Activated CD8-positive, alpha-beta T cell treated with anti-CD3 and anti-CD28 coated beads for 36 hours (primary cell): ENCODE results near the gene RPS29. TPM values are rescaled to one million over a fixed set of nuclear protein-coding genes. Genes with fewer than 3 reads are reported as not detected.

Experiments
- ATAC-seq: fragments of 200-7000 bp; cut with Tn5 transposase; one replicate; pipeline ENCODE4 v1.10.0; 2021; ENCODE audit warnings: mild to moderate bottlenecking, moderate library complexity
- CTCF ChIA-PET: fragments of 350-600 bp; sonication (Branson Sonifier 250); formaldehyde crosslinking; loops from one replicate; lab custom pipeline; 2021; ENCODE audit warnings: antibody characterized with exemption; lab: Charles Lee
- POLR2A ChIA-PET: fragments of 350-600 bp; sonication (Branson Sonifier 250); formaldehyde crosslinking; loops from one replicate; lab custom pipeline; 2021; ENCODE audit warnings: antibody characterized with exemption; lab: Charles Lee
- DNase-seq: peaks from one replicate; pipeline ENCODE4 v3.0.0-alpha.2; 2020
- H3K27ac Mint-ChIP-seq: one replicate; pipeline ENCODE4 v1.8.0; 2021; ENCODE audit warnings: mild to moderate bottlenecking, mixed read lengths
- H3K27me3 Mint-ChIP-seq: one replicate; pipeline ENCODE4 v1.8.0; 2021; ENCODE audit warnings: mixed read lengths
- H3K36me3 Mint-ChIP-seq: one replicate; pipeline ENCODE4 v1.8.0; 2021; ENCODE audit warnings: low read depth, mixed read lengths
- H3K4me1 Mint-ChIP-seq: one replicate; pipeline ENCODE4 v1.8.0; 2021; ENCODE audit warnings: low read depth, mixed read lengths
- H3K4me3 Mint-ChIP-seq: one replicate; pipeline ENCODE4 v1.8.0; 2021; ENCODE audit warnings: mild to moderate bottlenecking, moderate library complexity, mixed read lengths
- H3K9me3 Mint-ChIP-seq: one replicate; pipeline ENCODE4 v1.8.0; 2021; ENCODE audit warnings: mixed read lengths
- intact Hi-C: fragments of 100-400 bp; cut with micrococcal nuclease; formaldehyde crosslinking; loops from one replicate; pipeline ENCODE4 v1.10.0; 2022
- total RNA-seq, 2 experiments: library from RNA; stranded (reverse); gene quantifications; one replicate each; pipeline ENCODE4 v1.2.3, GENCODE V29; 2021
- TF ChIP-seq, protein P1 (sequence below): fragments of 200-600 bp; IDR thresholded peaks from one replicate; pipeline ENCODE4 v1.8.0; 2022; ENCODE audit warnings: antibody characterized with exemption, mild to moderate bottlenecking

The RPS29 gene
- total RNA-seq, 2 experiments from 2014 or later = 2,041 to 2,284 TPM

DNA sequence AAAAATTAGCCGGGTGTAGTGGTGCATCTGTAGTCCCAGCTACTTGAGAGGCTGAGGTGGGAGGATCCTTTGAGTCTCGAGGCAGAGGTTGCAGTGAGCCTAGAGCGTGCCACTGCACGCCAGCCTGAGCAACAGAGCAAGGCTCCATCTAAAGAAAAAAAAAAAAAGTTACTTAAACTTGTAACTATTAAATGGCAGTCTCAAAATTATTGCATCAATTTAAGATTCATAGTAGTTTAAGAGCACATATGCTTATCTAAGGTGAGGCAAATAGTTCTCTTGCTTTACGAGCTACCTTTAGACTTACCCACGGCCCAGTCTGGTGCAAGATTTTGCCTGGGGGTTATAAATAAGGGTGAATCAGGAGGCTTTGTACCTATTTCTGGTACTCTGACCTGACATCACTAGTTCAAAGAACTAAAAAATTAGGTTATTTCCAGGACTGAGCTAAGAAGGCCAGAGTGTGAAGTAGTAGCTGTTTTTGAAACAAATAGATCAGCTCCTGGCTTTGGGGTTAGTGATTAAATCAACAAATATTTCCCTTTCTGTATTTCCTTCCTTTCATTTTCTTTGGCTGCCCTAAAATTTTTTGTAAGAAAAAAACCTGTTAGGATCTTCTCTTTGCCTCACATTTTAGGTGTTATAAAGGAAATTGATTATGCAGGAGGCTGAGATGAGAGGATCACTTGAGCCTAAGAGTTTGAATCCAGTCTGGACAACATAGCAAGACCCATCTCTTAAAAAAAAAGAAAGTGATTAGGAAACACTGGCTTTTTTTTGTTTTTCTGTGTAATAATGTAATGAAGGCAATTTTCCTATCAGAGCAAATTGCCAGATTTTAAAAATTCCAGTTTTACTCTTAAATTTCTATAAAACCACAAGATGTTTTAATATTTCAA, 38.0 kb upstream of the RPS29 start:
- CTCF ChIA-PET = interaction anchor here (0.9 to 2.3 kb wide), 5 partner anchors 8 to 237 kb away, joined by 3 to 13 read pairs (median 3); partner anchors contain the start of genes DNAAF2 and LRR1
- Mint-ChIP-seq H3K27ac (peak overlapping the region; percentile 76), H3K27me3 (no peaks in the 10 kb centered on the region), H3K36me3 (peaks cover 60% of the 10 kb centered on the region), H3K9me3 (no peaks in the 10 kb centered on the region), H3K4me1 (peaks cover 46% of the 10 kb centered on the region), H3K4me3 (peak overlapping the region; percentile 90)
- peak; percentile 3 for ATAC-seq
- DNase-seq = peak; percentile 30
- intact Hi-C loops = loop anchor here (10.0 kb wide), 1 partner anchor 491 kb away; the partner anchor contains the start of gene VCPKMT
- POLR2A ChIA-PET = interaction anchor here (0.6 to 5.7 kb wide), 5 partner anchors 10 to 144 kb away, joined by 3 to 60 read pairs (median 7); partner anchors contain the start of genes DNAAF2, KLHDC2, LRR1 and RPS29
- TF ChIP-seq, protein P1, sequence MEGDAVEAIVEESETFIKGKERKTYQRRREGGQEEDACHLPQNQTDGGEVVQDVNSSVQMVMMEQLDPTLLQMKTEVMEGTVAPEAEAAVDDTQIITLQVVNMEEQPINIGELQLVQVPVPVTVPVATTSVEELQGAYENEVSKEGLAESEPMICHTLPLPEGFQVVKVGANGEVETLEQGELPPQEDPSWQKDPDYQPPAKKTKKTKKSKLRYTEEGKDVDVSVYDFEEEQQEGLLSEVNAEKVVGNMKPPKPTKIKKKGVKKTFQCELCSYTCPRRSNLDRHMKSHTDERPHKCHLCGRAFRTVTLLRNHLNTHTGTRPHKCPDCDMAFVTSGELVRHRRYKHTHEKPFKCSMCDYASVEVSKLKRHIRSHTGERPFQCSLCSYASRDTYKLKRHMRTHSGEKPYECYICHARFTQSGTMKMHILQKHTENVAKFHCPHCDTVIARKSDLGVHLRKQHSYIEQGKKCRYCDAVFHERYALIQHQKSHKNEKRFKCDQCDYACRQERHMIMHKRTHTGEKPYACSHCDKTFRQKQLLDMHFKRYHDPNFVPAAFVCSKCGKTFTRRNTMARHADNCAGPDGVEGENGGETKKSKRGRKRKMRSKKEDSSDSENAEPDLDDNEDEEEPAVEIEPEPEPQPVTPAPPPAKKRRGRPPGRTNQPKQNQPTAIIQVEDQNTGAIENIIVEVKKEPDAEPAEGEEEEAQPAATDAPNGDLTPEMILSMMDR = no peak

DNA sequence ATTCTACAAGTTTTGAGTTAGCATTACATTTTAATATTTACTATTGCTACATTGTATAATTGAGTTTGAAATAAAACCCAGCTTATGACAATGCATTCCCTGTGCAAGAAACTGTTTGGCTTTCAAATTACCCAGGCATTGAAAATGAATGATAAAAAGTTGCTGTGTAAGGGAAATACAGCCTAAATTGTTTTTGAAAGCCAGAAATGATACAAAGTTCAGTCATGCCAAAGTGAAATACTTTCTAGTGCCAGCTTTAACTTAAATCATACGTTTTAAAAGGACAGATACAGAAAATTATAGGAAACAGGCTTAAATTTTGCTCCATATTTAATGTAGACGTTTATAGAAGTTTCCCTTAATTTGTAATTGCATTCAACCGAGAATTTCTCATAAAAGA, 37.2 kb upstream of the RPS29 start:
- Mint-ChIP-seq H3K4me1 (peaks cover 47% of the 10 kb centered on the region), H3K36me3 (peaks cover 66% of the 10 kb centered on the region)
- POLR2A ChIA-PET = interaction anchor here (0.6 to 5.7 kb wide), 6 partner anchors 11 to 145 kb away, joined by 3 to 60 read pairs (median 13); partner anchors contain the start of genes DNAAF2, KLHDC2, LRR1 and RPS29

DNA sequence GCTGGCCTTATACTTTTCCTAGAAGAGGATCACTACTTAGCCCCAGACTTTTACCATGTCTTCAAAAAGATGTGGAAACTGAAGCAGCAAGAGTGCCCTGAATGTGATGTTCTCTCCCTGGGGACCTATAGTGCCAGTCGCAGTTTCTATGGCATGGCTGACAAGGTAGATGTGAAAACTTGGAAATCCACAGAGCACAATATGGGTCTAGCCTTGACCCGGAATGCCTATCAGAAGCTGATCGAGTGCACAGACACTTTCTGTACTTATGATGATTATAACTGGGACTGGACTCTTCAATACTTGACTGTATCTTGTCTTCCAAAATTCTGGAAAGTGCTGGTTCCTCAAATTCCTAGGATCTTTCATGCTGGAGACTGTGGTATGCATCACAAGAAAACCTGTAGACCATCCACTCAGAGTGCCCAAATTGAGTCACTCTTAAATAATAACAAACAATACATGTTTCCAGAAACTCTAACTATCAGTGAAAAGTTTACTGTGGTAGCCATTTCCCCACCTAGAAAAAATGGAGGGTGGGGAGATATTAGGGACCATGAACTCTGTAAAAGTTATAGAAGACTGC, 35.9 kb upstream of the RPS29 start:
- ATAC-seq = no peak
- CTCF ChIA-PET = interaction anchor here (1.3 to 3.9 kb wide), 5 partner anchors 11 to 240 kb away, joined by 3 to 30 read pairs (median 15); partner anchors contain the start of genes DNAAF2 and RPS29
- peak overlapping the region; percentile 90 for H3K4me3 Mint-ChIP-seq
- H3K27me3 Mint-ChIP-seq = no peaks in the 10 kb centered on the region
- intact Hi-C loops = loop anchor here (10.0 kb wide), 1 partner anchor 493 kb away; the partner anchor contains the start of gene VCPKMT
- no peaks in the 10 kb centered on the region for H3K9me3 Mint-ChIP-seq
- POLR2A ChIA-PET = interaction anchor here (1.9 to 5.7 kb wide), 8 partner anchors 8 to 36 kb away, joined by 4 to 60 read pairs (median 24); partner anchors contain the start of genes DNAAF2, LRR1 and RPS29
- H3K4me1 Mint-ChIP-seq = peaks cover 50% of the 10 kb centered on the region
- DNase-seq = no peak
- peaks cover 70% of the 10 kb centered on the region for H3K36me3 Mint-ChIP-seq
- H3K27ac Mint-ChIP-seq = peak overlapping the region; percentile 98
- TF ChIP-seq, protein P1 = no peak

More for the DNA sequence above, 37.2 kb upstream of the RPS29 start:
- no peaks in the 10 kb centered on the region for H3K9me3 Mint-ChIP-seq
- TF ChIP-seq, protein P1 = no peak
- intact Hi-C loops = loop anchor here (10.0 kb wide), 1 partner anchor 491 kb away; the partner anchor contains the start of gene VCPKMT
- CTCF ChIA-PET = interaction anchor here (0.7 to 1.1 kb wide), 2 partner anchors 9 to 493 kb away, joined by 3 to 6 read pairs; partner anchors contain the start of gene VCPKMT
- DNase-seq = no peak
- no peaks in the 10 kb centered on the region for H3K27me3 Mint-ChIP-seq
- peak overlapping the region; percentile 90 for H3K4me3 Mint-ChIP-seq
- ATAC-seq = no peak
- H3K27ac Mint-ChIP-seq = peak overlapping the region; percentile 76

DNA sequence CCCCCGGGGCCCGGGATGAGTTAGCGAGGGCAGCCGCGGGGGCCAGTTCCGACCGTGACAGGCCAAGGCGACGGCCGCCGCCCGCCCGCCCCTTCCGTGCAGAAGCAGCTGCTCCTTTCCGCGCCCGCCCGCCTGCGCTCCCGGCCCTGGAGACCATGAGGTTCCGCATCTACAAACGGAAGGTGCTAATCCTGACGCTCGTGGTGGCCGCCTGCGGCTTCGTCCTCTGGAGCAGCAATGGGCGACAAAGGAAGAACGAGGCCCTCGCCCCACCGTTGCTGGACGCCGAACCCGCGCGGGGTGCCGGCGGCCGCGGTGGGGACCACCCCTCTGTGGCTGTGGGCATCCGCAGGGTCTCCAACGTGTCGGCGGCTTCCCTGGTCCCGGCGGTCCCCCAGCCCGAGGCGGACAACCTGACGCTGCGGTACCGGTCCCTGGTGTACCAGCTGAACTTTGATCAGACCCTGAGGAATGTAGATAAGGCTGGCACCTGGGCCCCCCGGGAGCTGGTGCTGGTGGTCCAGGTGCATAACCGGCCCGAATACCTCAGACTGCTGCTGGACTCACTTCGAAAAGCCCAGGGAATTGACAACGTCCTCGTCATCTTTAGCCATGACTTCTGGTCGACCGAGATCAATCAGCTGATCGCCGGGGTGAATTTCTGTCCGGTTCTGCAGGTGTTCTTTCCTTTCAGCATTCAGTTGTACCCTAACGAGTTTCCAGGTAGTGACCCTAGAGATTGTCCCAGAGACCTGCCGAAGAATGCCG, 35.1 kb upstream of the RPS29 start:
- intact Hi-C loops = loop anchor here (2.0 to 10.0 kb wide), 2 partner anchors 14 to 494 kb away; partner anchors contain the start of genes DNAAF2 and VCPKMT
- Mint-ChIP-seq H3K27me3 (no peaks in the 10 kb centered on the region), H3K27ac (peak overlapping the region; percentile 98), H3K4me1 (peaks cover 48% of the 10 kb centered on the region), H3K9me3 (no peaks in the 10 kb centered on the region), H3K36me3 (peaks cover 68% of the 10 kb centered on the region), H3K4me3 (peak overlapping the region; percentile 90)
- DNase-seq (peak; percentile 78), ATAC-seq (peak; percentile 19)
- POLR2A ChIA-PET = interaction anchor here (0.6 to 5.7 kb wide), 17 partner anchors 8 to 460 kb away, joined by 3 to 60 read pairs (median 6); partner anchors contain the start of genes DNAAF2, KLHDC2, LRR1 and NEMF
- CTCF ChIA-PET = interaction anchor here (1.3 to 3.9 kb wide), 11 partner anchors 9 to 241 kb away, joined by 3 to 30 read pairs (median 6); partner anchors contain the start of genes DNAAF2, KLHDC1, KLHDC2 and RPS29
- TF ChIP-seq, protein P1 = no peak
